ENCODE data around the gene NCF4. TPM values are rescaled to one million over a fixed set of nuclear protein-coding genes. Genes with fewer than 3 reads are reported as not detected.

The NCF4 gene
- total RNA-seq, 1 experiment from 2014 or later, result not detected

GRCh38 chr22:36846949-36847348 is 13.9 kb upstream of the NCF4 start:
- no peaks in the 10 kb centered on the region for H3K9me3 ChIP-seq (ENCODE audit: control insufficient read depth, insufficient read depth, low read depth, low read length)
- TF ChIP-seq CTCF (IDR thresholded peaks at IDR 0.05) (no peak), POLR2AphosphoS5 (IDR thresholded peaks at IDR 0.05; ENCODE audit: low read depth, low read length) (no peak), TCF7L2 (IDR thresholded peaks at IDR 0.05; ENCODE audit: low read depth, low read length) (no peak), SIN3A (IDR thresholded peaks at IDR 0.05; ENCODE audit: borderline replicate concordance, insufficient read depth, low read depth, low read length) (no peak), REST (IDR thresholded peaks at IDR 0.05; ENCODE audit: insufficient read depth in 1 of 2, low read depth in 2 of 2, low read length in 1 of 2) (no peak)
- no peaks in the 10 kb centered on the region for H3K36me3 ChIP-seq (ENCODE audit: control insufficient read depth, insufficient read depth, low read length)
- in situ Hi-C loops (cut with HindIII; ENCODE audit: low pct_unique_long_range_greater_than_20kb, low sequenced_read_pairs) (no loop called here), intact Hi-C loops (cut with micrococcal nuclease; ENCODE audit: unreplicated experiment) (no loop called here)
- ChIA-PET CTCF (no interaction called here), POLR2A (no interaction called here)
- H3K27me3 ChIP-seq (ENCODE audit: control insufficient read depth, insufficient read depth, low read length), result no peaks in the 10 kb centered on the region
- BruUV-seq (replicated peaks), result no TSS peak
- no peak overlapping the region for H3K4me3 ChIP-seq (ENCODE audit: low read depth in 2 of 2, low read length in 2 of 2)
- ATAC-seq, result no peak
- H3K4me1 ChIP-seq (ENCODE audit: control insufficient read depth, insufficient read depth, low read length), result no peaks in the 10 kb centered on the region
- no peak overlapping the region for H3K27ac ChIP-seq (ENCODE audit: low read length)
- no peak for DNase-seq (ENCODE audit: low read depth, low spot score)

GRCh38 chr22:36850056-36850455 is 10.8 kb upstream of the NCF4 start:
- H3K27me3 ChIP-seq (ENCODE audit: control insufficient read depth, insufficient read depth, low read length), result no peaks in the 10 kb centered on the region
- H3K27ac ChIP-seq (ENCODE audit: low read length), result no peak overlapping the region
- ChIA-PET POLR2A (no interaction called here), CTCF (no interaction called here)
- intact Hi-C loops (cut with micrococcal nuclease; ENCODE audit: unreplicated experiment) (loop anchor here (5.0 kb wide), 1 partner anchor 127 kb away; no protein-coding TSS in a partner anchor), in situ Hi-C loops (cut with HindIII; ENCODE audit: low pct_unique_long_range_greater_than_20kb, low sequenced_read_pairs) (no loop called here)
- BruUV-seq (replicated peaks), result no TSS peak
- DNase-seq (ENCODE audit: low read depth, low spot score) (no peak), ATAC-seq (no peak)
- no peaks in the 10 kb centered on the region for H3K36me3 ChIP-seq (ENCODE audit: control insufficient read depth, insufficient read depth, low read length)
- H3K4me3 ChIP-seq (ENCODE audit: low read depth in 2 of 2, low read length in 2 of 2), result no peak overlapping the region
- H3K9me3 ChIP-seq (ENCODE audit: control insufficient read depth, insufficient read depth, low read depth, low read length), result no peaks in the 10 kb centered on the region
- no peaks in the 10 kb centered on the region for H3K4me1 ChIP-seq (ENCODE audit: control insufficient read depth, insufficient read depth, low read length)
- TF ChIP-seq SIN3A (IDR thresholded peaks at IDR 0.05; ENCODE audit: borderline replicate concordance, insufficient read depth, low read depth, low read length) (no peak), POLR2AphosphoS5 (IDR thresholded peaks at IDR 0.05; ENCODE audit: low read depth, low read length) (no peak), TCF7L2 (IDR thresholded peaks at IDR 0.05; ENCODE audit: low read depth, low read length) (no peak), CTCF (IDR thresholded peaks at IDR 0.05) (no peak), REST (IDR thresholded peaks at IDR 0.05; ENCODE audit: insufficient read depth in 1 of 2, low read depth in 2 of 2, low read length in 1 of 2) (no peak)

Data from Panc1 (cell line).